Thymus (tissue), 11 donors: Measurements from ENCODE around the gene APPBP2. TPM values are rescaled to one million over a fixed set of nuclear protein-coding genes. Genes with fewer than 3 reads are reported as not detected.
"Not testable (repeated sequence)": the region's sequence is repeated elsewhere in the genome, so short reads cannot be mapped to it uniquely, and the experiment has no call there.

Experiments used
- DNase-seq, 9 donors: peaks; one replicate each; pipeline ENCODE4 v3.0.0-alpha.2; 2013; ENCODE audit warnings: low spot score in 9 of 9, low read depth in 6 of 9, missing footprints in 1 of 9
- H3K27ac ChIP-seq, 2 donors: one replicate each; pipeline ENCODE4 v1.5.1; 2013; ENCODE audit warnings: control low read depth in 1 of 2, low read depth in 1 of 2, low read length in 1 of 2, mild to moderate bottlenecking in 1 of 2, moderate library complexity in 1 of 2
- H3K27me3 ChIP-seq, 2 donors: one replicate each; pipeline ENCODE4 v1.5.1; 2013; ENCODE audit warnings: low read length in 1 of 2; ENCODE audit not compliant: control insufficient read depth in 2 of 2, insufficient read depth in 1 of 2
- H3K36me3 ChIP-seq, 2 donors: one replicate each; pipeline ENCODE4 v1.5.1; 2013; ENCODE audit warnings: low read length in 1 of 2, mild to moderate bottlenecking in 1 of 2, moderate library complexity in 1 of 2; ENCODE audit not compliant: control insufficient read depth in 2 of 2, insufficient read depth in 2 of 2
- H3K4me1 ChIP-seq, 2 donors: one replicate each; pipeline ENCODE4 v1.5.1; 2013; ENCODE audit warnings: low read length in 2 of 2; ENCODE audit not compliant: control insufficient read depth in 2 of 2, insufficient read depth in 2 of 2
- H3K4me3 ChIP-seq, 2 donors: one replicate each; pipeline ENCODE4 v1.5.1; 2013; ENCODE audit warnings: low read length in 2 of 2, control low read depth in 1 of 2, mild to moderate bottlenecking in 1 of 2
- H3K9me3 ChIP-seq, 2 donors: one replicate each; pipeline ENCODE4 v1.5.1; 2013; ENCODE audit warnings: low read length in 1 of 2, mild to moderate bottlenecking in 1 of 2; ENCODE audit not compliant: control insufficient read depth in 2 of 2, insufficient read depth in 1 of 2
- WGBS: extraction: QIAGEN DNeasy Blood & Tissue Kit; methylation state at CpG from one replicate; pipeline ENCODE4 v1.1.7; 2013; 5-methylcytosine and 5-hydroxymethylcytosine counted together
- polyA plus RNA-seq: library from polyadenylated mRNA; stranded (reverse); fragments of 200-250 nt; gene quantifications from one replicate; pipeline ENCODE4 v1.2.3, GENCODE V29; 2013
- total RNA-seq: library from RNA; stranded (reverse); fragments of 120-200 nt; gene quantifications from one replicate; pipeline ENCODE4 v1.2.4, GENCODE V29; 2013
- donor health status: healthy.

Gene APPBP2
- total and polyA plus RNA-seq, 2 donors: 11.4 to 17.8 TPM

GRCh38 chr17:60559659-60559994, 33.6 kb upstream of the APPBP2 start:
- H3K9me3 ChIP-seq: peaks cover 3 to 19% of the 10 kb centered on the region in 2 donors
- H3K36me3 ChIP-seq: no peaks in the 10 kb centered on the region
- H3K4me1 ChIP-seq: no peaks in the 10 kb centered on the region
- 98% methylated on average over 8 of the region's 8 CpGs for WGBS
- H3K4me3 ChIP-seq: no peak overlapping the region
- no peak overlapping the region for H3K27ac ChIP-seq
- no peak for DNase-seq
- H3K27me3 ChIP-seq: no peaks in the 10 kb centered on the region

- DNase-seq: peak in 1 of 9 donors; percentile 16
- Histone ChIP-seq H3K27ac (no peak overlapping the region), H3K9me3 (peaks cover 3 to 27% of the 10 kb centered on the region in 2 donors), H3K4me1 (no peaks in the 10 kb centered on the region), H3K36me3 (no peaks in the 10 kb centered on the region), H3K27me3 (no peaks in the 10 kb centered on the region), H3K4me3 (no peak overlapping the region)
- WGBS: 94% methylated on average over 2 of the region's 2 CpGs
These were observed 31.8 kb upstream of the APPBP2 start for GRCh38 chr17:60557805-60558204.

DNA sequence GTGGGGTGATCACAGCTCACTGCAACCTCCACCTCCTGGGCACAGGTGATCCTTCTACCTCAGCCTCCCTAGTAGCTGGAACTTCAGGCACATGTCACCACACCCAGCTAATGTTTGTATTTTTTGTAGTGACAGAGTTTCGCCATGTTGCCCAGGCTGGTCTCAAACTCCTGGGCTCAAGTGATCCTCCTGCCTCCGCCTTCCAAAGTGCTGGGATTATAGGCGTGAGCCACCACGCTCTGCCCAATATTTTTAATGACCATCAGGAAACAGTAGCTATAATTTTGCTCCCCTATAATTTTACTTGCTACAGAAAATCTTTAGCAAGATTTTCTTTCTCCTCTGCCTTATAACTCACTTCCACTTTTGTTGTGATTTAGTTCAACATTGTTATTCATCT, 29.7 kb upstream of the APPBP2 start:
- Histone ChIP-seq H3K4me3 (no peak overlapping the region), H3K4me1 (no peaks in the 10 kb centered on the region), H3K27me3 (no peaks in the 10 kb centered on the region), H3K36me3 (no peaks in the 10 kb centered on the region), H3K27ac (no peak overlapping the region), H3K9me3 (peaks cover 3 to 27% of the 10 kb centered on the region in 2 donors)
- WGBS: 99% methylated on average over 4 of the region's 4 CpGs
- DNase-seq: no peak

- 99% methylated on average over 2 of the region's 2 CpGs for WGBS
These were observed 28.3 kb upstream of the APPBP2 start for GRCh38 chr17:60554377-60554788.

GRCh38 chr17:60552255-60552654, 26.2 kb upstream of the APPBP2 start:
- not testable (repeated sequence) for H3K4me3 ChIP-seq, H3K27ac ChIP-seq, H3K4me1 ChIP-seq, H3K27me3 ChIP-seq, DNase-seq, H3K36me3 ChIP-seq
- peaks cover 0 to 14% of the 10 kb centered on the region in 2 donors for H3K9me3 ChIP-seq
- 95% methylated on average over 6 of the region's 13 CpGs for WGBS

More at GRCh38 chr17:60554377-60554788, 28.3 kb upstream of the APPBP2 start:
- H3K27ac ChIP-seq: no peak overlapping the region
- peaks cover 2 to 27% of the 10 kb centered on the region in 2 donors for H3K9me3 ChIP-seq
- no peak overlapping the region for H3K4me3 ChIP-seq
- no peaks in the 10 kb centered on the region for H3K27me3 ChIP-seq
- no peaks in the 10 kb centered on the region for H3K4me1 ChIP-seq
- no peaks in the 10 kb centered on the region for H3K36me3 ChIP-seq
- DNase-seq: no peak

GRCh38 chr17:60548990-60549389, 22.9 kb upstream of the APPBP2 start:
- DNase-seq: no peak
- Histone ChIP-seq H3K27me3 (no peaks in the 10 kb centered on the region), H3K4me3 (no peak overlapping the region), H3K4me1 (no peaks in the 10 kb centered on the region), H3K36me3 (no peaks in the 10 kb centered on the region), H3K9me3 (peaks cover 0 to 8% of the 10 kb centered on the region in 2 donors), H3K27ac (no peak overlapping the region)
- WGBS: 97% methylated on average over 3 of the region's 3 CpGs

- no peaks in the 10 kb centered on the region for H3K27me3 ChIP-seq
- no peaks in the 10 kb centered on the region for H3K36me3 ChIP-seq
- no peak overlapping the region for H3K27ac ChIP-seq
- no peak for DNase-seq
- H3K9me3 ChIP-seq: no peaks in the 10 kb centered on the region
- H3K4me1 ChIP-seq: no peaks in the 10 kb centered on the region
- H3K4me3 ChIP-seq: no peak overlapping the region
- 97% methylated on average over 9 of the region's 9 CpGs for WGBS
These were observed 19.6 kb upstream of the APPBP2 start for GRCh38 chr17:60545465-60546191.

- Histone ChIP-seq H3K27me3 (no peaks in the 10 kb centered on the region), H3K9me3 (no peaks in the 10 kb centered on the region), H3K27ac (no peak overlapping the region), H3K36me3 (no peaks in the 10 kb centered on the region), H3K4me1 (no peaks in the 10 kb centered on the region), H3K4me3 (no peak overlapping the region)
- no peak for DNase-seq
- WGBS: 97% methylated on average over 4 of the region's 4 CpGs
These were observed 16.0 kb upstream of the APPBP2 start for GRCh38 chr17:60542071-60542470.

GRCh38 chr17:60540460-60540859, 14.4 kb upstream of the APPBP2 start:
- H3K4me3 ChIP-seq: no peak overlapping the region
- 100% methylated on average over 1 of the region's 1 CpG for WGBS
- H3K9me3 ChIP-seq: no peaks in the 10 kb centered on the region
- no peaks in the 10 kb centered on the region for H3K36me3 ChIP-seq
- DNase-seq: no peak
- no peaks in the 10 kb centered on the region for H3K4me1 ChIP-seq
- H3K27me3 ChIP-seq: no peaks in the 10 kb centered on the region
- no peak overlapping the region for H3K27ac ChIP-seq
